Measurements from ENCODE around the gene UBE2D3.
"Not testable (repeated sequence)": the region's sequence is repeated elsewhere in the genome, so short reads cannot be mapped to it uniquely, and the experiment has no call there.

UBE2D3 gene

GRCh38 chr4:102826890-102827673 is at the start of gene UBE2D3:
TSS of gene UBE2D3 (minus strand) at chr4:102827551. CDS start at chr4:102826508, 1,043 bp downstream.
- peak within 1 kb of the TSS; percentile 99 for H3K9ac ChIP-seq (ENCODE audit: low read length)
- H3K4me1 ChIP-seq (ENCODE audit: control insufficient read depth, insufficient read depth, low read length) = peaks cover 20% of the 10 kb centered on the region
- H3K27me3 ChIP-seq (ENCODE audit: control insufficient read depth, insufficient read depth, low read length) = no peaks in the 10 kb centered on the region
- H3K9me3 ChIP-seq (ENCODE audit: control insufficient read depth, low read length) = no peaks in the 10 kb centered on the region
- H3K36me3 ChIP-seq (ENCODE audit: control insufficient read depth, insufficient read depth, low read length) = no peaks in the 10 kb centered on the region
- peak within 1 kb of the TSS; percentile 94 for H3K4me3 ChIP-seq (ENCODE audit: low read length)

- Histone ChIP-seq H3K9ac (ENCODE audit: low read length) (no peak overlapping the region), H3K4me3 (ENCODE audit: low read length) (no peak overlapping the region), H3K4me1 (ENCODE audit: control insufficient read depth, insufficient read depth, low read length) (no peaks in the 10 kb centered on the region), H3K9me3 (ENCODE audit: control insufficient read depth, low read length) (no peaks in the 10 kb centered on the region), H3K36me3 (ENCODE audit: control insufficient read depth, insufficient read depth, low read length) (no peaks in the 10 kb centered on the region), H3K27me3 (ENCODE audit: control insufficient read depth, insufficient read depth, low read length) (no peaks in the 10 kb centered on the region)
Observed at GRCh38 chr4:102871772-102872171, 44.4 kb upstream of the UBE2D3 start.

GRCh38 chr4:102869569-102870197 is 42.3 kb upstream of the UBE2D3 start:
- Histone ChIP-seq H3K9ac (ENCODE audit: low read length) (peak overlapping the region; percentile 81), H3K4me3 (ENCODE audit: low read length) (peak overlapping the region; percentile 68), H3K9me3 (ENCODE audit: control insufficient read depth, low read length) (no peaks in the 10 kb centered on the region), H3K4me1 (ENCODE audit: control insufficient read depth, insufficient read depth, low read length) (no peaks in the 10 kb centered on the region), H3K27me3 (ENCODE audit: control insufficient read depth, insufficient read depth, low read length) (no peaks in the 10 kb centered on the region), H3K36me3 (ENCODE audit: control insufficient read depth, insufficient read depth, low read length) (no peaks in the 10 kb centered on the region)

GRCh38 chr4:102868781-102869568 is 41.6 kb upstream of the UBE2D3 start, which contains the start of gene CISD2:
TSS of gene CISD2 (plus strand) at chr4:102868992. CDS start at chr4:102869085, 93 bp downstream.
- Histone ChIP-seq H3K4me1 (ENCODE audit: control insufficient read depth, insufficient read depth, low read length) (no peaks in the 10 kb centered on the region), H3K36me3 (ENCODE audit: control insufficient read depth, insufficient read depth, low read length) (no peaks in the 10 kb centered on the region), H3K9ac (ENCODE audit: low read length) (peak within 1 kb of the TSS; percentile 81), H3K27me3 (ENCODE audit: control insufficient read depth, insufficient read depth, low read length) (no peaks in the 10 kb centered on the region), H3K4me3 (ENCODE audit: low read length) (peak within 1 kb of the TSS; percentile 68), H3K9me3 (ENCODE audit: control insufficient read depth, low read length) (no peaks in the 10 kb centered on the region)

GRCh38 chr4:102868153-102868780 is 40.9 kb upstream of the UBE2D3 start:
- no peaks in the 10 kb centered on the region for H3K9me3 ChIP-seq (ENCODE audit: control insufficient read depth, low read length)
- H3K27me3 ChIP-seq (ENCODE audit: control insufficient read depth, insufficient read depth, low read length) = no peaks in the 10 kb centered on the region
- peak overlapping the region; percentile 81 for H3K9ac ChIP-seq (ENCODE audit: low read length)
- H3K4me3 ChIP-seq (ENCODE audit: low read length) = peak overlapping the region; percentile 68
- no peaks in the 10 kb centered on the region for H3K4me1 ChIP-seq (ENCODE audit: control insufficient read depth, insufficient read depth, low read length)
- H3K36me3 ChIP-seq (ENCODE audit: control insufficient read depth, insufficient read depth, low read length) = no peaks in the 10 kb centered on the region

GRCh38 chr4:102867278-102868152 is 40.2 kb upstream of the UBE2D3 start:
- Histone ChIP-seq H3K27me3 (ENCODE audit: control insufficient read depth, insufficient read depth, low read length) (no peaks in the 10 kb centered on the region), H3K4me3 (ENCODE audit: low read length) (peak overlapping the region; percentile 68), H3K4me1 (ENCODE audit: control insufficient read depth, insufficient read depth, low read length) (no peaks in the 10 kb centered on the region), H3K9me3 (ENCODE audit: control insufficient read depth, low read length) (no peaks in the 10 kb centered on the region), H3K9ac (ENCODE audit: low read length) (peak overlapping the region; percentile 81), H3K36me3 (ENCODE audit: control insufficient read depth, insufficient read depth, low read length) (no peaks in the 10 kb centered on the region)

- H3K4me1 ChIP-seq (ENCODE audit: control insufficient read depth, insufficient read depth, low read length); H3K9ac ChIP-seq (ENCODE audit: low read length); H3K9me3 ChIP-seq (ENCODE audit: control insufficient read depth, low read length); H3K27me3 ChIP-seq (ENCODE audit: control insufficient read depth, insufficient read depth, low read length); H3K36me3 ChIP-seq (ENCODE audit: control insufficient read depth, insufficient read depth, low read length); H3K4me3 ChIP-seq (ENCODE audit: low read length): not testable (repeated sequence)
Observed at GRCh38 chr4:102865327-102865726, 38.0 kb upstream of the UBE2D3 start.

- Histone ChIP-seq H3K36me3 (ENCODE audit: control insufficient read depth, insufficient read depth, low read length) (no peaks in the 10 kb centered on the region), H3K4me3 (ENCODE audit: low read length) (no peak overlapping the region), H3K9me3 (ENCODE audit: control insufficient read depth, low read length) (no peaks in the 10 kb centered on the region), H3K4me1 (ENCODE audit: control insufficient read depth, insufficient read depth, low read length) (no peaks in the 10 kb centered on the region), H3K9ac (ENCODE audit: low read length) (no peak overlapping the region), H3K27me3 (ENCODE audit: control insufficient read depth, insufficient read depth, low read length) (no peaks in the 10 kb centered on the region)
Observed at GRCh38 chr4:102862747-102863146, 35.4 kb upstream of the UBE2D3 start.

GRCh38 chr4:102862016-102862415 is 34.7 kb upstream of the UBE2D3 start:
- Histone ChIP-seq H3K4me1 (ENCODE audit: control insufficient read depth, insufficient read depth, low read length) (no peaks in the 10 kb centered on the region), H3K27me3 (ENCODE audit: control insufficient read depth, insufficient read depth, low read length) (no peaks in the 10 kb centered on the region), H3K9ac (ENCODE audit: low read length) (no peak overlapping the region), H3K9me3 (ENCODE audit: control insufficient read depth, low read length) (no peaks in the 10 kb centered on the region), H3K4me3 (ENCODE audit: low read length) (no peak overlapping the region), H3K36me3 (ENCODE audit: control insufficient read depth, insufficient read depth, low read length) (no peaks in the 10 kb centered on the region)

- Histone ChIP-seq H3K36me3 (ENCODE audit: control insufficient read depth, insufficient read depth, low read length) (no peaks in the 10 kb centered on the region), H3K4me3 (ENCODE audit: low read length) (no peak overlapping the region), H3K9ac (ENCODE audit: low read length) (no peak overlapping the region), H3K4me1 (ENCODE audit: control insufficient read depth, insufficient read depth, low read length) (no peaks in the 10 kb centered on the region), H3K27me3 (ENCODE audit: control insufficient read depth, insufficient read depth, low read length) (no peaks in the 10 kb centered on the region), H3K9me3 (ENCODE audit: control insufficient read depth, low read length) (no peaks in the 10 kb centered on the region)
Observed at GRCh38 chr4:102860611-102861324, 33.4 kb upstream of the UBE2D3 start.

Measured in mucosa of stomach (tissue), 1 donor.